BJ (cell line): ENCODE results near the gene OR3A1. TPM values are rescaled to one million over a fixed set of nuclear protein-coding genes. Genes with fewer than 3 reads are reported as not detected.
"Not testable (repeated sequence)": the region's sequence is repeated elsewhere in the genome, so short reads cannot be mapped to it uniquely, and the experiment has no call there.

Source experiments
- CTCF ChIA-PET: fragments of 350-600 bp; formaldehyde crosslinking; extraction: SDS; loops from one replicate; lab custom pipeline; 2021; ENCODE audit warnings: antibody characterized with exemption, inconsistent platforms; lab: Yijun Ruan, JAX
- POLR2A ChIA-PET: fragments of 300-600 bp; sonication (Branson Sonifier 250); formaldehyde crosslinking; extraction: SDS; loops from one replicate; lab custom pipeline; 2021; ENCODE audit warnings: antibody characterized with exemption; lab: Charles Lee
- DNase-seq: peaks from one replicate; pipeline ENCODE4 v3.0.0-alpha.2; 2011; ENCODE audit warnings: low read depth
- H3K27me3 ChIP-seq: 2 replicates; pipeline ENCODE4 v1.6.0; 2011; ENCODE audit warnings: low read length; ENCODE audit not compliant: control insufficient read depth, insufficient read depth
- H3K36me3 ChIP-seq: 2 replicates; pipeline ENCODE4 v1.5.1; 2011; ENCODE audit warnings: low read length; ENCODE audit not compliant: control insufficient read depth, insufficient read depth
- H3K4me3 ChIP-seq: 2 replicates; pipeline ENCODE4 v1.5.1; 2011; ENCODE audit warnings: low read depth, mild to moderate bottlenecking, control low read depth, low read length
- CTCF ChIP-seq: IDR thresholded peaks from 2 replicates; pipeline ENCODE4 v1.5.1; 2011; ENCODE audit warnings: low read depth, mild to moderate bottlenecking, control low read depth, inconsistent platforms, low read length, moderate library complexity; ENCODE audit not compliant: insufficient read depth
- polyA plus RNA-seq: library from polyadenylated mRNA; depleted of rRNA; stranded (reverse); fragments of >200 nt; gene quantifications from 2 replicates; pipeline ENCODE4 v1.2.3, GENCODE V29; 2011; rRNA removed

Gene OR3A1
- polyA plus RNA-seq, 1 experiment = not detected

GRCh38 chr17:3260600-3260999, 37.6 kb downstream of the OR3A1 start:
- no peak for TF ChIP-seq CTCF
- H3K4me3 ChIP-seq = no peak overlapping the region
- POLR2A ChIA-PET = no interaction called here
- CTCF ChIA-PET = no interaction called here
- H3K36me3 ChIP-seq = no peaks in the 10 kb centered on the region
- H3K27me3 ChIP-seq = no peaks in the 10 kb centered on the region
- no peak for DNase-seq

GRCh38 chr17:3260163-3260562, 38.0 kb downstream of the OR3A1 start:
- H3K36me3 ChIP-seq = no peaks in the 10 kb centered on the region
- no peak for TF ChIP-seq CTCF
- no peaks in the 10 kb centered on the region for H3K27me3 ChIP-seq
- DNase-seq = no peak
- POLR2A ChIA-PET = no interaction called here
- no peak overlapping the region for H3K4me3 ChIP-seq
- CTCF ChIA-PET = no interaction called here

- no peaks in the 10 kb centered on the region for H3K36me3 ChIP-seq
- CTCF ChIA-PET = no interaction called here
- no peak for TF ChIP-seq CTCF
- H3K27me3 ChIP-seq = no peaks in the 10 kb centered on the region
- POLR2A ChIA-PET = no interaction called here
- H3K4me3 ChIP-seq = no peak overlapping the region
- no peak for DNase-seq
Measured at GRCh38 chr17:3256575-3256974, 41.6 kb downstream of the OR3A1 start.

- DNase-seq, H3K36me3 ChIP-seq, POLR2A ChIA-PET, H3K4me3 ChIP-seq, H3K27me3 ChIP-seq, CTCF ChIA-PET: not testable (repeated sequence)
Measured at GRCh38 chr17:3249013-3249412, 49.1 kb downstream of the OR3A1 start.

GRCh38 chr17:3244841-3245240, 53.3 kb downstream of the OR3A1 start:
- CTCF ChIA-PET, DNase-seq, POLR2A ChIA-PET: not testable (repeated sequence)

GRCh38 chr17:3241044-3241443, 57.1 kb downstream of the OR3A1 start:
- CTCF ChIA-PET, POLR2A ChIA-PET: not testable (repeated sequence)

More at GRCh38 chr17:3244841-3245240, 53.3 kb downstream of the OR3A1 start:
- H3K36me3 ChIP-seq, H3K27me3 ChIP-seq, H3K4me3 ChIP-seq: not testable (repeated sequence)

More at GRCh38 chr17:3241044-3241443, 57.1 kb downstream of the OR3A1 start:
- not testable (repeated sequence) for H3K4me3 ChIP-seq, H3K27me3 ChIP-seq, DNase-seq, H3K36me3 ChIP-seq

Other genes with a start within 250 kb of the OR3A1 start
- not detected in 2 replicates for gene OR1D5, start 234.8 kb downstream of the OR3A1 start, polyA plus RNA-seq
- not detected in 2 replicates for gene OR1D2, start 193.9 kb downstream of the OR3A1 start, polyA plus RNA-seq
- gene OR1G1, start 170.8 kb downstream of the OR3A1 start, polyA plus RNA-seq = not detected in 2 replicates
- not detected in 2 replicates for gene OR1A2, start 100.8 kb downstream of the OR3A1 start, polyA plus RNA-seq
- gene OR1A1, start 90.7 kb downstream of the OR3A1 start, polyA plus RNA-seq = not detected in 2 replicates
- not detected in 2 replicates for gene OR3A2, start 87.9 kb upstream of the OR3A1 start, polyA plus RNA-seq
- not detected in 2 replicates for gene OR1E1, start 100.0 kb upstream of the OR3A1 start, polyA plus RNA-seq
- not detected in 2 replicates for gene OR3A3, start 113.0 kb upstream of the OR3A1 start, polyA plus RNA-seq
- not detected in 2 replicates for gene OR1E2, start 135.5 kb upstream of the OR3A1 start, polyA plus RNA-seq
- not detected in 2 replicates for gene SPATA22, start 173.5 kb upstream of the OR3A1 start, polyA plus RNA-seq
- gene ASPA, start 177.6 kb upstream of the OR3A1 start, polyA plus RNA-seq = 0.15 TPM in 1 of 2 replicates, not detected in the other